Measurements from ENCODE around the gene EFCAB8. TPM values are rescaled to one million over a fixed set of nuclear protein-coding genes. Genes with fewer than 3 reads are reported as not detected.
"Not testable (repeated sequence)": the region's sequence is repeated elsewhere in the genome, so short reads cannot be mapped to it uniquely, and the experiment has no call there.

The EFCAB8 gene
- total RNA-seq, 1 experiment from 2014 or later = 1.8 TPM

- H3K4me3 Mint-ChIP-seq (ENCODE audit: unreplicated experiment) = no peak overlapping the region
- peaks cover 63% of the 10 kb centered on the region for H3K36me3 Mint-ChIP-seq (ENCODE audit: insufficient read depth, unreplicated experiment)
- ChIA-PET POLR2A (no interaction called here), CTCF (no interaction called here)
- Histone ChIP-seq H3K27me3 (replicated peaks; ENCODE audit: control insufficient read depth, insufficient read depth, low read length) (no peaks in the 10 kb centered on the region), H3K9me3 (no peaks in the 10 kb centered on the region), H3K4me1 (no peaks in the 10 kb centered on the region), H3K4me3 (ENCODE audit: low read depth, low read length) (no peak overlapping the region), H3K36me3 (ENCODE audit: control insufficient read depth, insufficient read depth, low read length) (peaks cover 2% of the 10 kb centered on the region; the same call in 1 of the 2 replicates)
- no TSS peak for BruUV-seq (replicated peaks)
- H3K27me3 Mint-ChIP-seq (ENCODE audit: insufficient read depth, unreplicated experiment) = no peaks in the 10 kb centered on the region
- H3K27ac Mint-ChIP-seq (ENCODE audit: unreplicated experiment) = no peak overlapping the region
- no peaks in the 10 kb centered on the region for H3K4me1 Mint-ChIP-seq (ENCODE audit: low read depth, unreplicated experiment)
- H3K9me3 Mint-ChIP-seq (ENCODE audit: unreplicated experiment) = no peaks in the 10 kb centered on the region
- TF ChIP-seq CTCF (IDR thresholded peaks at IDR 0.05; ENCODE audit: insufficient read depth in 1 of 2, low read depth in 1 of 2, low read length in 1 of 2, severe bottlenecking in 1 of 2, unreplicated experiment in 1 of 2) = no peak
- intact Hi-C loops (cut with micrococcal nuclease; ENCODE audit: unreplicated experiment) = no loop called here
- DNase-seq = peak in 1 of 2 experiments; percentile 26
Observed at GRCh38 chr20:32858189-32858588, 534 bp upstream of the EFCAB8 start.

- TF ChIP-seq CTCF (IDR thresholded peaks at IDR 0.05; ENCODE audit: insufficient read depth in 1 of 2, low read depth in 1 of 2, low read length in 1 of 2, severe bottlenecking in 1 of 2, unreplicated experiment in 1 of 2) = no peak
- CTCF ChIA-PET = no interaction called here
- POLR2A ChIA-PET = no interaction called here
- H3K4me3 ChIP-seq (ENCODE audit: low read depth, low read length) = no peak overlapping the region
- Mint-ChIP-seq H3K4me1 (ENCODE audit: low read depth, unreplicated experiment) (no peaks in the 10 kb centered on the region), H3K27me3 (ENCODE audit: insufficient read depth, unreplicated experiment) (no peaks in the 10 kb centered on the region), H3K36me3 (ENCODE audit: insufficient read depth, unreplicated experiment) (peaks cover 39% of the 10 kb centered on the region), H3K27ac (ENCODE audit: unreplicated experiment) (no peak overlapping the region), H3K9me3 (ENCODE audit: unreplicated experiment) (no peaks in the 10 kb centered on the region), H3K4me3 (ENCODE audit: unreplicated experiment) (no peak overlapping the region)
- H3K36me3 ChIP-seq (ENCODE audit: control insufficient read depth, insufficient read depth, low read length) = peaks cover 2% of the 10 kb centered on the region; the same call in 1 of the 2 replicates
- no TSS peak for BruUV-seq (replicated peaks)
- DNase-seq = no peak
- H3K27me3 ChIP-seq (replicated peaks; ENCODE audit: control insufficient read depth, insufficient read depth, low read length) = no peaks in the 10 kb centered on the region
- no peaks in the 10 kb centered on the region for H3K4me1 ChIP-seq
- intact Hi-C loops (cut with micrococcal nuclease; ENCODE audit: unreplicated experiment) = no loop called here
- H3K9me3 ChIP-seq = no peaks in the 10 kb centered on the region
Observed at GRCh38 chr20:32861446-32861845, 2.7 kb downstream of the EFCAB8 start.

- H3K9me3 ChIP-seq = no peaks in the 10 kb centered on the region
Observed at GRCh38 chr20:32869562-32869961, 10.8 kb downstream of the EFCAB8 start.

GRCh38 chr20:32870526-32870925 is 11.8 kb downstream of the EFCAB8 start:
- intact Hi-C loops (cut with micrococcal nuclease; ENCODE audit: unreplicated experiment); H3K36me3 Mint-ChIP-seq (ENCODE audit: insufficient read depth, unreplicated experiment); H3K4me1 ChIP-seq; H3K27me3 Mint-ChIP-seq (ENCODE audit: insufficient read depth, unreplicated experiment); H3K27ac Mint-ChIP-seq (ENCODE audit: unreplicated experiment); CTCF ChIA-PET; H3K9me3 ChIP-seq; POLR2A ChIA-PET; H3K4me1 Mint-ChIP-seq (ENCODE audit: low read depth, unreplicated experiment); H3K4me3 ChIP-seq (ENCODE audit: low read depth, low read length); BruUV-seq (replicated peaks); H3K27me3 ChIP-seq (replicated peaks; ENCODE audit: control insufficient read depth, insufficient read depth, low read length); DNase-seq; H3K4me3 Mint-ChIP-seq (ENCODE audit: unreplicated experiment); H3K9me3 Mint-ChIP-seq (ENCODE audit: unreplicated experiment); H3K36me3 ChIP-seq (ENCODE audit: control insufficient read depth, insufficient read depth, low read length): not testable (repeated sequence)

More at GRCh38 chr20:32869562-32869961, 10.8 kb downstream of the EFCAB8 start:
- no peak overlapping the region for H3K27ac Mint-ChIP-seq (ENCODE audit: unreplicated experiment)
- no peak overlapping the region for H3K4me3 Mint-ChIP-seq (ENCODE audit: unreplicated experiment)
- Histone ChIP-seq H3K27me3 (replicated peaks; ENCODE audit: control insufficient read depth, insufficient read depth, low read length) (no peaks in the 10 kb centered on the region), H3K36me3 (ENCODE audit: control insufficient read depth, insufficient read depth, low read length) (no peaks in the 10 kb centered on the region), H3K4me3 (ENCODE audit: low read depth, low read length) (no peak overlapping the region), H3K4me1 (no peaks in the 10 kb centered on the region)
- no peaks in the 10 kb centered on the region for H3K27me3 Mint-ChIP-seq (ENCODE audit: insufficient read depth, unreplicated experiment)
- ChIA-PET POLR2A (no interaction called here), CTCF (interaction anchor here (0.7 to 0.9 kb wide), 2 partner anchors 91 to 393 kb away, joined by 3 to 4 read pairs; no protein-coding TSS in a partner anchor)
- H3K9me3 Mint-ChIP-seq (ENCODE audit: unreplicated experiment) = no peaks in the 10 kb centered on the region
- TF ChIP-seq CTCF (IDR thresholded peaks at IDR 0.05; ENCODE audit: insufficient read depth in 1 of 2, low read depth in 1 of 2, low read length in 1 of 2, severe bottlenecking in 1 of 2, unreplicated experiment in 1 of 2) = no peak
- H3K36me3 Mint-ChIP-seq (ENCODE audit: insufficient read depth, unreplicated experiment) = no peaks in the 10 kb centered on the region
- intact Hi-C loops (cut with micrococcal nuclease; ENCODE audit: unreplicated experiment) = no loop called here
- no TSS peak for BruUV-seq (replicated peaks)
- H3K4me1 Mint-ChIP-seq (ENCODE audit: low read depth, unreplicated experiment) = no peaks in the 10 kb centered on the region
- no peak for DNase-seq

All from Caco-2 (cell line).